ENCODE data around the gene SLC4A7.
"Not testable (repeated sequence)": the region's sequence is repeated elsewhere in the genome, so short reads cannot be mapped to it uniquely, and the experiment has no call there.

SLC4A7 gene

DNA sequence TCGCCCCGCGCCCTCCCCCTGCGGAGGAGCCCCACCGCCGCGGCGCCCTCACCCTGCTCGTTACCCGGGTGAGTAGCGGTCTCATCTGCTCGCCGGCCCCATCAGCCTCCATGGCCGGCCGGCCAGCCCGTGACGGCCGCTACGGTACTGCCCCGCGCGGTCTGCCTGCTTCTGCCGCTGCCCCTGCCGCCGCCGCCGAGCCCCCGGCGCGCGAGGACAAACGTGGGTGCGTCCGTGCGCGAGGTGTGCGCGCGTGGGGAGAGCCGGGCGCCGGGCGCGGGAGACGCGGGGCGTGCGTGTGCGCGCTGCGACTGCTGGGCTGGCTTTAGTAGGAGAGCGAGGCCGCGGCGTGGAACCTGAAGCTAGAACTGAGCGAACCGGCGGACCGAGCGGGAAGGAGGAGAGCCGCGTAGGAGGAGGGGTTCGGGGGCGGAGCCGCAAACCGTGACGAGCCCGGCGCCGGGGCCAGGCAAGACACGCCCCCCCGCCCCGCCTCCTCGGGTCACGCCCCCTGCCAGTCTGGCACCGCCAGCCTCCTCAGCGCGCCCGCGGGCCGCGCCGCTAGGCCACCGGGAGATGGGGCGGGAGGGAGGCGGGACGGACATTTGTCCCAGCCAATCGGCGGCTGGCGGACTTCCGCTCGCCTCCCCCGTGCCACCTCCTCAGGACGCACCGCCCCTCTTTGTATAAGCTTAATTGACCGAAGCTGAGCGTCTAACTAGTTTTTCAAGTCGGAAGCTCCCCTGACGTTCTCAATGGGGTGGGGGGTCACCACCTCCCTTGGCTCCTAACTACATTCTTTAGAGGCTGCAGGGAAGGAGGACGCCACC is at the start of gene SLC4A7:
Gene SLC4A7, minus strand, starts transcription at position 370 of the 830 bp plus-strand sequence. Its CDS starts 258 bp downstream, at position 112.
- DNase-seq = peak; percentile 83

DNA sequence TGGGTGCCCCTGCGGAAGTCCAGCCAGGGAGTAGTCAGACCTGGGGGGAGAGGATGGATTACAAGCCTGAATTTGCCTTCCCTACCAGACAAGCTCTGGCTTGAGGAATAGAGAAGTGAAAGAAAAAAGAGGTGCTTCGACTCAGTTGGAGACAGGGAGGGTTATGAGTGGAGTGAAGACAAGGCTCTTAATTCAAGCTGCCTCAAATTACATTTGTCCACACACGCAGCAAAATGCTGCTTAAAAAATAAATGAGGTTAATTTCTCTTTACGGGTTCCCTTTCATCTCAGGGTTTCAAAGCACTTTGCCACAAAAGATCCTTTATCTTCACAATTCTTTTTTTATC is 49.0 kb upstream of the SLC4A7 start:
- DNase-seq = no peak

DNA sequence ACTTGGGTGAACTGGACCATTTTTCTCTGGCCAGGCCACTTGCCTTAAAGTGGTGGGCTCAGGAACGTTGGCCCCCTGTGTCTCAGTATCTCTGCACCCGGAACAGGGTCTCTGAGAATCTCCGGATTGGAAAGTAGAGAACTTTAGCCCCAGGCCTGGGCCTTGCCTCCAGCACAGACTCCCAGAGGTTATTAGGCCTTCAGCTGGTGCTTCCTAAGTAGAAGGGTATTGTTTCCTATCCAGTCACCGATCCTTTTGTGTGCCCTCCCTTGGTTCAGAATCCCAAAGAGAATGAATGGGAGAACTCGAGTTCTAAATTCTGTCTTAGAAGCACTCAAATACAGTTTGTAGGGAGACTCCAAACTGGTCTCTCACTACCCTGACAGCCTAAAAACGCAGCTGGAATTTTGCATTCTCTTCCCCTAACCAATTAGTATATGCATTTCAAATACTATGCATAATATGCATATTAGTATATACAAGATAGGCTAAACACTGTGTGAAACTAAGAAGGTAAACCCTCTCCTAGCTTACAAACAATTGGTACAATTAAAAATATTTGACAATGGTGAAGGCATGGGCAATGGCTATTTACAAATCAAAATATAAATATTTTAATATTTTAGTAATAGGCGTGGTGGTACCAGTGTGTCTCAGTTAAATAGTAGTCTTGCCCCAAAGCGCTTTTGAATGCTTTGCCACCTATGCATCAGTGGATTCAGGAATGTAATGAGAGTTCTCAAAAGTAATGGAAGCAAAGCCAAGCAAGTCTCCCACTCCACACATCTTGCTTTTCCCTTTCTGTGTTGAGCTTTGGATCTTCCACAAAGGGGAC is 48.5 kb upstream of the SLC4A7 start:
- DNase-seq = no peak

DNA sequence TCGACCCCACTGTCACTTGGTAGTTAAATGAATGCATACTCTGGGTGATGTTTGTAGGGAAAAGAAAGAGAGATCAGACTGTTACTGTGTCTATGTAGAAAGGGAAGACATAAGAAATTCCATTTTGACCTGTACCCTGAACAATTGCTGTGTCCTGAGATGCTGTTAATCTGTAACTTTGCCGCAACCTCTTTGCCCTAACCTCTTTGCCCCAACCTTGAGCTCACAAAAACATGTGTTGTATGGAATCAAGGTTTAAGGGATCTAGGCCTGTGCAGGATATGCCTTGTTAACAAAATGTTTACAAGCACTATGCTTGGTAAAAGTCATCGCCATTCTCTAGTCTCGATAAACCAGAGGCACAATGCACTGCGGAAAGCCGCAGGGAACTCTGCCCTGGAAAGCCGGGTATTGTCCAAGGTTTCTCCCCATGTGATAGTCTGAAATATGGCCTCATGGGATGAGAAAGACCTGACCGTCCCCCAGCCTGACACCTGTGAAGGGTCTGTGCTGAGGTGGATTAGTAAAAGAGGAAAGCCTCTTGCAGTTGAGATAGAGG is 47.1 kb upstream of the SLC4A7 start:
- not testable (repeated sequence) for DNase-seq

DNA sequence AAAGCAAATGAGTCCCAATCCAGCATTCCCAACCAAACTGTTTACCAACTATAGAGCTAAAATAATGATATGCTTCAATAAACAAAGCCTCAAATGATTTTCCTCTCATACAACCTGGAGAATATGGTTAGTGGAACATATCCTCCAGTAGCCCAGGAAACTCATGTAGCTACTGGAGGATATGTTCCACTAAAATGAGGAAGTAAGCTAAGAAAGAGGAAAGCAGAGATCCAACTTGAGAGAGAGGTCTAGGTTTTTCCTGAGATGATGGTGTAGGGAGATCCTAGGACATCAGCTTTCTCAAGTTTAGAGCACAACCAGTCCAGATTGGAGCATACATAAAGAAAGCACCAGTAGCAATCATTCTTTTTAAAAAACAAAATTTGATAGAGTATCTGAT is 44.6 kb upstream of the SLC4A7 start:
- DNase-seq = no peak

DNA sequence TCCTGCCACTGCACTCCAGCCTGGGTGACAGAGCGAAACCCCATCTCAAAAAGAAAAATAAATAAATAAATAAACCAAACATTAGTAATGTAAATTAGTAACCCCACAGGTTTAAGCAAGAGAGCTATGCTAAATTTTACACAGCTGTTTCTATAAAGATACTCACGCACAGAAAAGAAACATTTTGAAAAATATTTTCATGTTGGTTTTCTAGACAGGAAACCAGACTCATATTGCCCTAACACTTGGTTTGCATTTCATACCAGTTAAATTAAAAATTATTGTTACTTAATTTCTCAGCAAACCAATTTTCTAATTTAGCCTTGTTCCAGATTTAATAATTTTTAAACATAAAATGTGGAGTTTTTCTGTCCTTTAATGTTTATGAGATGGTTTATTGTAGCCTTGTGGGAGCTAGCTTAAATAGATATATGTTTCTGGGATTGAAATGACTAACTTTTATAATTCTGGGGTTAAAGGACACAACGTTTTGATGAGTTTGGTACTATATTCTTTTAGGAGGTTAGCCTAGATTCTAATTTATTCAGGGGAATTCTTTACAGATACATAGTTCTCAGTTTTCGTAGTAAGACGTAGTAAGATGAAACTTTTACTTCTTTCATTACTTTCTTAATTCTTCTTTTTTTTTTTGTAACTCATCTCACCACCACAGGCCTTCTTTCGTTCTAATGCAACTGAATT is 42.6 kb upstream of the SLC4A7 start:
- DNase-seq = no peak

DNA sequence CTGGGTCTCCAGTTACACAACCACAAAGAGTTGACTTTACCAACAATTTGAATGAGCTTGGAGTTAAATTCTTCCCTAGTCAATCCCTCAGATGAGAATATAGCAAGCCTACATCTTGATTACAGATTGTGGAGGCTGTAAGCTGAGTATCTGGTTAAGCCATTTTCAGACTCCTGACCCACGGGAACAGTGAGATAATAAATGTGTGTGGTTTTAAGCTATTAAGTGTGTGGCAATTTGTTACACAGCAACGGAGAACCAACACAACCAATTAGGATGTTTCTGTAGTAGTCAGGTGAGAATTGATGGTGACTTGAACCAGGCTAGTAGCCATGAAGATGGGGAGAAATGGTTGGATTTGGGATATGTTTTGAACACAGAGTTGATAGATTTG is 37.7 kb upstream of the SLC4A7 start:
- DNase-seq = no peak

DNA sequence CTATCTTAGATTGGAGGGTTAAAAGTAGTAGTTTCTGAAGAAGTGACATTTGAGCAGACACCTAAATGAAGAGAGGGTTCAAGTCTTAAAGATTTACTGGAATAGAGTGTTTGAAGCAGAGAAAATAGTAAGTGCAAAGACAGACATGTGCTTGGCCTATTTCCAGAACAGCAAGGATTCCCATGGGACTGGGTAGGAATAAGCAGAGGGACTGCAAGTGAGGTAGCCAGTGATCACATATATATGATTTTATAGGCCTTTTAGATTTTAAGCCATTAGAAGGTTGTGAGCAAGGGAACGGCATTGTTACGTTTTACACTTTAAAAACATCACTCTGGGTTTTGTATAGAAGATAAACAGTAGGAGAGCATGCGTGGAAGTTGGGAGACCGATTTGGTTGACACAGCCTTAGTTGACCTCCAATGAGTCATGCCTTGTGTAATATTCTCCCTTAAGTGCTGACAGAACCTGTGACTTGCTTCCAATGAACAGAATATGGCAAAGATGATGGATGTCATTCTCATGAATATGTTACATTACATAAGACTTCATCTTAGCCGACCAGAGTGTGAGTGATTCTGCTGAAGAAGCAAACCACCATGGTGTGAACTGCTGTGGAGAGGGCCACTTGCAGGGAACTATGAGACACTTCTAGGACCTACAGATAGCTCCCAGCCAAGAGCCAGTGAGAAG is 37.1 kb upstream of the SLC4A7 start:
- DNase-seq = no peak

DNA sequence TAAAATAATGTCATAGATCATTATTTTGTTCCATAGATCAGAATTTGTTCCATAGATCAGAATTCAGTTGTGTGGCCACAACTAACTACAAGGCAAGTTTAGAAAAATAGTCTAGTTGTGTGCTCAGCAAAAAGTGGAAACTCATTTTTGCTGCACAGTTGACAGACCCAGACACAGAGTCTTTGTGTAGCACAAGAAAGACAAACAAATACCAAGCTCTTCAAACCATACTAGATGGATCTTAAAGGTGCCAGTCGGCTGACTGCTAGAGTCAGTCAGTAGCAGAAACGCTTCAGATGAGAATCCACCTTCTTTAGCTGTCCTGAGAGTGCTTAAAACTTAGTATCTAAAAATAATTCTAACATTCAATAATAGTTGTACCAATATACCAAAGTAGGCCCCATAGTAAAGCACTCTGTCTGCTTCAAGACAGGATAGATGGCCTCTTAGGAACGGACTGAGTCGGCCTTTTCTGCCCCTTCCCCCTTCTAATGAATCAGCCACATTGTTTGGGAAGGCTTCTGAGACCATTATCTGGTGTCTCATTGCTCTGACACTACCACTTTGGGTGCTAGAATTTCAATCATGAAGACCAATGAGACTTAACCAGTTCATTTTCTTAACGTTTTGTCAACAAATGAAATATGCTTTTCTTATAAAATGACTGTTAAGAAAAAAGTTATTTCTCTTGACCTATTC is 27.7 kb upstream of the SLC4A7 start:
- no peak for DNase-seq

DNA sequence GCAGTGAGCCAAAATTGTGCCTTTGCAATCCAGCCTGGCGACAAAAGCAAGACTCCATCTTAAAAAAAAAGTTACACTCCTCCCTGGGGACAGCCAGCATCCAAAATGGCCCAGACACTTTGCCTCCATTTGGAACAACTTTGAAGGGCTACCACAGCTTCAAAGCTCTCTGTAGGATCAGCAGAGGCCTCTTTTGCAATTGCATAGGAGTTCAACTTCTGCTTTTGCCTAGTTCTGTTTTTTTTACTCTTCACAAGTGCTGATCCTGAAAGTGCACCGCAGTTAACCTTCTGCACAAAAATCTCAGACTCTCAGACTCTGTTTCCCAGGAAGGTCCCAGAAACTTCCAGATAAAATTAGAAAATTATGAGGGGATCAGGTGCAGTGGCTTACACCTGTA is 25.2 kb upstream of the SLC4A7 start:
- no peak for DNase-seq

DNA sequence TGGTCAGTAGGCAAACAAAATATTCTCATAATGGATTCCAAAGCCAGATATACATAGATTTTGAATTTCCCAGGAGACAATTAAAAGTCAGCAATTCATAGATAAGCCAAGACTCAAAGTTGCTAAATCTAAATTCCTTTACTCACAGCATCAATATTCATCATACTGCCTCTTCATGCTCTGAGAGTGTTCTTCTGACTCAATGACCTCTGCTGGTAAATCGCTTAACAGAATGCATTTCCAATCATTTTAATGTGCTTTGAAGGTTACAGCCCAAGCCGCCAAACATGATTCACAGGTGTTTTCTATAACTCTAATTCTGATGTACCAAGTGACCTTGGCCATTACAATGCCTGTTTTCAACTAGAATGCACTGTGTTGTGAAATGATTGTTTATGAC is 24.2 kb upstream of the SLC4A7 start:
- DNase-seq = no peak

DNA sequence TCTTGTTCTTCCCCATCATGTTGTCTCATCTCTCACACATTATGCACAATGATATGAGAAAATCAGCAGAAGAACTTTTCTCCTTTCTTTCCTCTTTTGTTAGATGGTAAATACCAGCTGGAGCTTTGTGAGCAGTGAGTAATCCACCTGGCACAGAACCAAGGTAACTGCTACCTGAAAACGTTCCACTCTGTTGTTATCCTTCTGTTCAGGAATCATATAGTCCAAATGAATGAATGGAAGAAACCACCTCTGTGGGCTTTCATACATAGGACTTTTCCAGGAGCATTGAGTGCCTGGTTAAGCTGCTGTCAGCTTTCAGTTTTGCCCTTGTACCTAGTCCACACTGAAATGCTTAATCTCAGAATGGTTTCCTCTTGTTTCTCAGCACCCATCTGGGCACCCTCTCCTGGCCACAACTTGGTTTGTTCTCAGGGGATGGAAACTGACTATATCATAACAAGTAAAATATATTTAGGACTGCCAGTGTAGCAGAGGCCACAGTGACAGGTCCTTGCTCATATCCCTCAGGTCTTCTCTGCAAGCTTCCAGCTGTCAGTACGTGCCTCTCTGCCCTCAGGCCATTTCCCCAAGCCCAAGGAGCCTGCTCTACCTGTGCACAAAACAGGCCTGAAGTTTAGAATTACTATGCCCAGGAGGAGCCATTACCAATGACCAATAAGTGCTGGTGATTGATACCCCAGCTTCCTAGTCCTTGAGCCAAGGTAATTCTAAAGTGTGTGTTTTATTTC is 23.5 kb upstream of the SLC4A7 start:
- no peak for DNase-seq

DNA sequence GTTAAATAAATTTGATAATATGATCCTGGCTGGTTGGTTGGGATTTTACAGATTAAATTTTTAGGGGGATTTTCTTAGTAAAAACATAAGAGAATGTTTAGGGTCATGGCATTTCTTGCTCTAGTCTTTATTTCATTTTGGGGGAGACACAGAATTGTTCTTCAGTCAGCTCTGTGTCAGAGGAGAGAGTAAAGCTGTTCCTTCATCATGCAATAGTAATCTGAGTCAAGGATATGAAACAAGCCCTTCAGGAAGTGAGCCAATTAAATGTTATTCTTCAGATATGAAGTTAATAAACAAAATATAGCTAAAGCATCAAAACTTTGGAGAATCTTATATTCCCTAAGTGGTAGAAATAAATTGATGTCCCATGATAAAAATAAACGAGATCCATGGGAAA is 22.9 kb upstream of the SLC4A7 start:
- no peak for DNase-seq

DNA sequence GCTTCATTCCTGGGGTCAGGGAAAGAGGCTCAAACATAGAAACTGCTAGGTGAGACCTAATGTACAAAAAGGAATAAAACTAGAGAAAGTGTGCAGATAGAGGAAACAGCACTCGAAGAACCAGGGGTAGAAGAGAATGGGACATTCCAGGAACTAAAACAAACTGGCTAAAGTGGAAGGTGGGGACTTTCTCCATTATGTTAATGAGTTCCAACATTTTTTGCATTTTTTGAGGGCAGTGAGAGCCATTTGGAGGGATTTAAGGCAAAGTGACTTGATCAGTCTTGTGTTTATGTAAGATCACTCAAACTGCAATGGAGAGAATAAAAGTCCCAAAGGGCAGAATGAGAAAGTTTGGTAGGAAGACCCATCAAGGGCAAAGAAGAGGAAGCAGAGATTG is 20.6 kb upstream of the SLC4A7 start:
- DNase-seq = no peak

DNA sequence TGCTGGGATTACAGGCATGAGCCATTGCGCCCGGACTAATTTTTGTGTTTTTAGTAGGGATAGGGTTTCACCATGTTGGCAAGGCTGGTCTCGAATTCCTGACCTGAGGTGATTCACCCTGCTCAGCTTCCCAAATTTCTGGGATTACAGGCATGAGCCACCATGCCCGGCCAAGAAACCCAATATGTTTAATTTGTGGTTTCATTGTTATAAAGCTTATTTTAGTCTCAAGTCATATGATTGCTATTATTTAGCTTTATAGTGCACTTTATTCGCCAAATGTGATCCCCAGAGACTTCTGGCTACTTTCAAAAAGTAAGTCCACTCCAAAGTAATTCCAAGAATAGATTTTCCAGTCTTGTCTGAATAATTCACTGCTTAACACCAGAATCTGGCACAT is 19.3 kb upstream of the SLC4A7 start:
- DNase-seq = no peak

DNA sequence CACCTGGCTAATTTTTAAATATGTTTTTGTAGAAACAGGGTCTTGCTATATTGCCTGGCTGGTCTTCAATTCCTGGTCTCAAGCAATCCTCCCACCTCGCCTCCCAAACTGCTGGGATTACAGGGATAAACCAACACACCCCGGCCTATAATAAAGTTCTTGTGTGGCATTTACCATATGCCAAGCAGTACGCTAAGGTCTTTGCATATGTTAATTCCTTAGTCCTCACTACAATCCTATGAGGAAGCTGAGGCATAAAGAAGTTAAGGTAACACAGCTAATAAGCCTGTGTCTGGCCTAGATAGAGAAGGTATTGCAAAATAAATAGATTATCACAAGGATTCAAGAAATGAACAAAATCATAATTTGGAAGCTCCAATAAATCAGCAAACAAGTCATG is 17.6 kb upstream of the SLC4A7 start:
- DNase-seq = peak; percentile 0

DNA sequence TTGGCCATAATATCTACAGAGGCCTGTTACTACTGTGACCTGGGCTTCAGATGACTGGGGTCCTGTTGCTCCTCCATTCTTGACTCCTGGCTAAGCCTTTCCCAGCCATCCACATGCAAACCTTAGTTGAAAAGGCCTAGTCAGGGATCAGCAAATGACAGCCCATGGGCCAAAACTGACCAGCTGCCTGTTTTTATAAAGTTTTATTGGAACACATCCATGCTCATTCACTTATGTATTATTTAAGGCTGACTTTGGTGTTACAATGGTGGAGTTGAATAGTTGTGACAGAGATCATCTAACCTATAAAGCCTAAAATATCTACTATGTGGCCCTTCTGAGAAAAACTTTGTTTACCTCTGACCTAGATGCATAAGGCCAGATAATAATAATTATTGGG is 16.8 kb upstream of the SLC4A7 start:
- DNase-seq = no peak

DNA sequence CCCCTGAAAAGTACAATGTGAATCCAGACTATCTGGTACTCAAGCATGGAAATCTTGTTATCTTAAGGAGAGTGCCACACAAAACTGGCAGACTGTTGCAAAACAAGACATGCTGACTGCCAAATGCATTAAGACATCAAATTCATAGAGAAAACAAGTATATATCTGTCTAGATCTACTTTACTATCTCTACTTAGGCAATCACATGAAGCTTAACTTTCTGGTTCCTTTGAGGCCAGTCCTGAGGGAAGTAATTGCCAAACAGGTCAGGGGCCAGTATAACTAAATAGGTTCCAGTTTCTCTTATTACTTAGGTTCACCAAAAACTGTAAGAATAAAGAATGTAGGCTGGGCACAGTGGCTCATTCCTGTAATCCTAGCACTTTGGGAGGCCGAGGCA is 15.9 kb upstream of the SLC4A7 start:
- no peak for DNase-seq

DNA sequence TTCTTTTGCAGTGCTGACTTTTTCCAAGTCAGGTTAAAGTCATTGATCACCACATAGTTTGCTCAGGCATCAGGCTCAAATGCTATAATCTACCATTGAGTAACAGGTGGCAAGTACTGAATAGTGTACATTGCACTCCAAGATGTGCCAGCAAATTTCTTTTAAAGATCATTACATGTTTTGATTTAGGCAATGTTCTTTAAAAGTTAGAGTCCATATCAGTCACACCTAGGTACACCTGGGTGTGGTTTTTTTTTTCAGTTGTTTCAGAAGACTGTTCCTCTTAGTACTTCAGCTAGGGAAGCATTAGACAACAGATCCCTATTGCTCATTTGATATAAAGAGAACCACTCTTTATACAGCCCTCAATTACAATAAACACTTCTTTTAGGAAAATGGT is 10.6 kb upstream of the SLC4A7 start:
- DNase-seq = no peak

DNA sequence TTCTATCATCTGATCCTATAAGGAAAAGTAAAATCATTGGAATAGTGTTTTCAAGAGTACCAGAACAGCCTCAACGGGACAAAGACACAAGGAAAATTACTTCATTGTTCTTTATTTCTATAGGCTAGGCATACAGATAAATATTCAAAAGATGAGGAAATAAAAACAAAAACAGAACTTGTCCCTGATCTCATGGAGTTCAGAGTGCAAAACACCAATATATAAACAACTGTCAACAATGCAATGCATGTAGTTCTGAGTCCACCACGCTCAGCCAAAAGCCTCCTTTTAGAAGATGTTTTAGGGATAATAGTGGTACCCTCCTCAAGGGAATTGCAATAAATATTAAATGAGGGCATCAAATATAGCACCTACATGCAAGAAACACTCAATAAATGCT is 4.6 kb upstream of the SLC4A7 start:
- no peak for DNase-seq

DNA sequence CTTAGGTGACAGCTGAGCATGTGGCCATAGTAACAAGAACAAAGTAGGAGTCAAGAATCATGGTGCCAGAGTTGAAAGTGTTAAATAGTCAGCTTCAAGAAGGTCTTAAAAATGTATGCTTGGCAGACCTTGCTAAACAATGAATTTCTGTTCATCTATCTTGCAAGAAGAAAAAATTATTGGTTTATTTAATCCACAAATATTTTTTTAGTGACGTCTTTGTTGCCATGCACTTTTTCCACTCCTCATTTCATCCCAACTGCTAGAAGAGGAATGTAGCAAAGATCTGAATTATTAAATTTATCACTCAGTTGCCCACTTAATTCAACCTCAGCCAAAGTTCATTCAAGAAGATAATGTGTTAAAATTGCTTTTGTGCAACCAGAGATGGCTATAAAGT is 3.2 kb upstream of the SLC4A7 start:
- no peak for DNase-seq
